ENCODE results near the gene MYO7B.

Gene MYO7B

DNA sequence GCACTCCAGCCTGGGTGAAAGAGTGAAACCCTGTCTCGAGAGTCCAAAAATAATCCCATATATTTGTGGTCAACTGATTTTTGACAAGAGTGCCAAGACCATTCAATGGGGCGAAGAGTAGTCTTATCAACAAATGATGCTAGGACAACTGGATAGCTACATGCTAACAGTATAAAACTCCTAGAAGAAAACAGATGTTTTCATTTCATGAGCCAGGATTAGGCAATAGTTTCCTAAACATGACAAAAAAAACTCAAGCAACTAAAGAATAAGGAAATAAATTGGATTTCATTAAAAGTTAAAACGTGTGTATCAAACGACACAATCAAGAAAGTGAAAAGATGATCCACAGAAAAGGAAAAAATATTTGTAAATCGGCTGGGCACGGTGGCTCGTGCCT is 133.6 kb downstream of the MYO7B start:
- no peak for DNase-seq

DNA sequence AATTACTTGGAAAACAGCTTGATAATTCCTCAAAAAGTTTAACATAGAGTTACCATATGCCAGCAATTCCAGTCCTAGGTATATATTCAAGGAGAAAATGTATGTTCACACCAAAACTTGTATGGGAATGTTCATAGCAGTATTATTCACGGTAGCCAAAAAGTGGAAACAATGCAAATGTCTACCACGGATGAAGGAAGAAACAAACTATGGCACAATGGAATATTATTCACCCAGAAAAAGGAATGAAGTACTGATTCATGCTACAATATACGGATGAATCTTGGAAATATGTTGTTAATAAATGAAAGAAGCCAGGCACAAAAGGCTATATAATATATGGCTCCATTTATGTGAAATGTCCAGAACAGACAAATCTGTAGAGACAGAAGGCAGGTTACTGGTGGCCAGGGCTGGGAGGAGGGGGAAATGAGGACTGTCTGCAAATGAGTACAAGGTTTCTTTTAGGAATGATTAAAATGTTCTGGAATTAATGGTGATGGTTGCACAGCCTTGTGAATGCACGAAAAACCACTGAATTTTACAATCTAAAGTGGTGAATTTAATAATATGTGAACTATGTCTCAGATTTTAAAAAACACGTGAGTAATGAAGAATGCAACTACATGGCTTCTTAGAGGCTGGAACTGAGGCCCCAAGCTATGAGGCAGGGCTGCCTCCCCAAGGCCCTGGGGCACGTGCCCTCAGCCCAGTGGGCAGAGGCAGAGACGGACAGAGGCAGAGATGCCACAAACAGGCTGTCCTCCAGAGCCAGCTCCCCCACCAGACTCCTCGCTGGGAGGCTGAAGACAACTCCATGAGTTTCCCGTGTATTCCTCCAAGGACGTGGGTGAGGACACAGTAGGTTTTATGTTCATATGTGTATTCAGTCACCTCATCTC is 134.8 kb downstream of the MYO7B start:
- no peak for DNase-seq

DNA sequence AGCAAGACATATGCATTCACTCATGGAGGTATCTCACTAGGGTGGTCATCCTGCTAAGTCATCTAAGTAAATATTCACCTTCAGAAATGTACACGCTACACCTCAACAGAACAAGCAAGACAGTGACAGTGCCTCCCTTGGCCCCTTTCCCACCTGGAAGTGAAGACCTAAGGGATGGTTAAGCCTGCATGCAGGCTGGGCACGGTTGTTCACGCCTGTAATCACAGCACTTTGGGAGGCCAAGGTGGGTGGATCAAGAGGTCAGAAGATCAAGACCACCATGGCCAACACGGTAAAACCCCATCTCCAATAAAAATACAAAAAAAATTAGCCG is 135.4 kb downstream of the MYO7B start:
- peak; percentile 31 for DNase-seq

DNA sequence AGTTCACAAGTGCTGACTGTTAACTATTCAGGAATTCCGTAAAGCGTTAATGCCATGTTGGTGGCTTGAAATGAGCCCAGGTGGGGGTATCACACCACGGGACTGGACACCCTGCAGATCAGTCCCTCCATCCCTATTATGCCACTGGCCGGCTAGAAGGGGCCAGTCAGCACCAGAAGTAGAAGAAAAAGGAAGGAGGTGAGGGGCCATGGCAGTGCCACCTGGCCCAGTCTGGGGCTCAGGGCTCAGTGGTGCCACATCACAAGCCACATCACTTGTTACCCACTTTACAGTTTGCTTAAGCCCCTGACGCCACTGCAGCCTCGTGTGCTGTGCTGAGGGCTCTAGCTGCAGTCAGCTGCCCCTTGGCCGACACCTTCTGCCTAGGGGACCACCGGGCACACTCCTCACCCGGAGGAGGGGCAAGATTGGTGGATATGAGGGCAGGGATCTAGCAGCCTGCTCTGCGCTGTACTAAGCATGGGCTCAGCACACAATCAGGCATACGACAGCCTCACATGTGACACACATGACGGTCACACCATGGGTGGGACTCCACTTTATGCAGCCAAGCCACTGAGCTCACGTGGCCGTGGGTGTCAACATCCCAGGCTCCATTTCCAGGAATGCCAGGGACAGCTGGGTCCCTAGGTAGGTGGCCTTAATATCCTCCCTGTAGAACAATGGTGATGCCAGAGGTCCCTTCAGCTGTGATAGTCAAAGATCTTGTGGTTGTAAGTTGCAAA is 136.2 kb downstream of the MYO7B start:
- DNase-seq, result no peak

DNA sequence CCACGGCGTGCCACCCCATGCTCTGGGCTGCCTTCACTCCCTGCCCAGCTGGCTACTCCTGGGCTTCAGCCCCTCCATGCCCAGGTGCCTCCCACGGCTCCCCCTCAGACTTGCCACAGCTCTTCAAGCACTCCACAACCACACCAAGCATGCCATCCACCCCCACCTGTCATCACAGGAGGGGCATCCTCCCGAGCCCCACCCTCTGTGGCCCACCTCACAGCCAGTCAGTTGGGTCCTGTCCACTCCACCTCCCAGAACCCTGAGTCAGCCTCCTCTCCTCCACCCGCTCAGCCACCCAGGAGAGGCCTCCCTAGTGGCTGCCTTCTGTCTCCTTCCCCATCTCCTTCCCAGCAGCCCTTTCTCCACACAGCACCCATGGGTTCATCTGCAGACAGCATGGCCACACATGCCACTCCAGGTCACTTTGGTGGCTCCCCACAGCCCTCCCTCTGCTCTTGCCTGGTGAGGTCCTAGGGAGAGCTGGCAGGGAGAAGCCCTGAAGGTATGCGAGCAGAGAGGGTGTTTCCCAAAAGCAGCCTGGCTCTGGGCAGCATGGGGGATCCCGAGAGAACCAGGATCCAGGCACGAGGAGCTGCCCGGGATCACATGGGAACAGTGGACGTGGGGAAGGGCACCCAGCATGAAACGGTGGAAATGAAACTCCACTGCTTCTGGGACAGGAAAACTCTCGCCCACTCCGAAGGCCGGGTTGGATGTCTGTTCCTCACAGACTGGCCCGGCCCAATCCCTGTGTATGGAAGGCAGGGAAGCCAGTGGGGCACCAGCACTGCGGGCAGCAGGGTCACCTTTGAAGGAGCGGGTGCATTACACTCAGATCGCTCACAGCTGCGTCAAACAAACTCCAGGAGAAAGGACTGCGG is 137.1 kb downstream of the MYO7B start:
- DNase-seq, result no peak

DNA sequence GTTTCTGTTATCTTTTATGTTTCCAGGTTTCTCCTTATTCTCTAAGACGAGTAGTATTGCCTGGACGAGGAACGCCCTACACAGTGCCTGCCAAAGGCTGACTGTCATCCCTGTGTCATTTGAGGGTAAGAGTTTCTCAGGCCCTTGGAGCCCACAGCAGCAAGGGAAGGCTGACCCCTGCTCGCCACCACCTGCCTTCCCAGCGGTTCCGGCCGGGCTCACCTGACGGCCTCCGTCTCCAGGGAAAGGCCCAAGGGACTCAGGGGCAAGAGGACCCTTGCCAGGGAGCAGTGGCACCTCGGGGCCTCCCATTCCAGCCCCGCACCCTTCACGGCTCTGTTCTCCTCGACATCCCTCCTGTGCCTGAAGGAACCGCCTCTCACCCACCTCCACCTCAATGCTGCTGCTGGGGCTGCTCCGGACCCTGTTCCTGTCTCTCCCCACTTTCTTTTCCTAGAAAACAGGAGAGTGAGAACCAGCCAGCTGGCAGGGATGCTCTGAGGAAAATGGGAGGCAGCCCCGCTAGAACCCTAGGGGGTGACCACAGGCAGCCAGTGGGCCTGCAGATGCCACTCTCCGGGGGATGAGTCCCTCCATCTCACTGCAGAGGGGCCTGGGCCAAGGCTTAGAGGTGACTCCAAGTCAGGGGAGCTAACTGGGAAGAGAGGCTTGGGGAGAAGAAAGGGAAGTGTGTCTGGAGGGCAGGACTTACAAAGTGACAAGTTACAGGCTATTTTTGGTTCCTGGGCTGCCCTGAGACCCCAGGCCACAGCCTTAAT is 138.0 kb downstream of the MYO7B start:
- DNase-seq, result no peak

DNA sequence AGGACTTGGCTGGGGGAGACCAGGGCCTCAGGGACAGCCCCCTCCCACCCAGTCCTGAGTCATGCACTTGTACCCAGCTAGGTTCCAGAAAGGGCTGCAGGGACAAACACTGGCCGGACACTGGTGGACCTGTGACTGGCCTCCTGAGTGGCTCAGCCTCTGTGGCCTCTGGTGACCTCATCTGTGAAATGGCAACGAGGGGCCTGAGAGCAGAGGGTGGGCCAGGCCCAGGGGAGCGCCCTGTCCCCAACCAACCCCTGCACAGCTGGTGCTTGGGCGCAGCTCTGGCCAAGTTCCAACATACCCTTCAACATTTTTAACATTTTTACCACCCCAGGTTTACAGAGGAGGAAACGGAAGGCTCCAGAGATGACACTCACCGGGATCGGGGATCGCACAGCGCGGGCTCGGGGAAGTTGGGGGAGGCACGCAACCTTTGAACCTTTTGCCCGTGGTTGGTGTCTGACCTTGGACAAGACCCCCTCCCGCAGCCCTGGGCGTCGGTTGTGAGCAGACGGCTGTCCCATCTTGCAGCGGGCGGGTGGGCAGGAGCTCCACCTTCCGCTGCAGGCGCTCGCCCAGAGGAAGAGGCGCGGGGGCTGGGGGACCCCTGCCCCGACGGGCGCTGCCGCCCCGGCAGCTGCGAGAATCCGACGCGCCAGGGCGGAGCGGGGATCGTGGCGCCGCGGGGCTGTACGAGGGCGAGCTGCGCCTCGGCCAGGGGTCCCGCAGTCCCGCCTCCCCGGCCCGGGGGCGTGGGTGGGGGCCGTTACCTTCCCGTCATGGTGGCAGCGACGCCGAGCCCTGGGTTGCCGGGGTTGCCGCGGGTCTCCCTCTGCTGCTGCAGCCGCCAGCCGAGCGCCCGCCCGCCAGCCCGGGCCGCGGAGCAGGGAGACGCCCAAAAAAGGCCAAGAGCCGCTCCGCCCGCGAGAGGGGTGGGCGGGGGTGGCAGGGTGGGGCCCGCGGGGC is 139.0 kb downstream of the MYO7B start:
- peak; percentile 47 for DNase-seq

DNA sequence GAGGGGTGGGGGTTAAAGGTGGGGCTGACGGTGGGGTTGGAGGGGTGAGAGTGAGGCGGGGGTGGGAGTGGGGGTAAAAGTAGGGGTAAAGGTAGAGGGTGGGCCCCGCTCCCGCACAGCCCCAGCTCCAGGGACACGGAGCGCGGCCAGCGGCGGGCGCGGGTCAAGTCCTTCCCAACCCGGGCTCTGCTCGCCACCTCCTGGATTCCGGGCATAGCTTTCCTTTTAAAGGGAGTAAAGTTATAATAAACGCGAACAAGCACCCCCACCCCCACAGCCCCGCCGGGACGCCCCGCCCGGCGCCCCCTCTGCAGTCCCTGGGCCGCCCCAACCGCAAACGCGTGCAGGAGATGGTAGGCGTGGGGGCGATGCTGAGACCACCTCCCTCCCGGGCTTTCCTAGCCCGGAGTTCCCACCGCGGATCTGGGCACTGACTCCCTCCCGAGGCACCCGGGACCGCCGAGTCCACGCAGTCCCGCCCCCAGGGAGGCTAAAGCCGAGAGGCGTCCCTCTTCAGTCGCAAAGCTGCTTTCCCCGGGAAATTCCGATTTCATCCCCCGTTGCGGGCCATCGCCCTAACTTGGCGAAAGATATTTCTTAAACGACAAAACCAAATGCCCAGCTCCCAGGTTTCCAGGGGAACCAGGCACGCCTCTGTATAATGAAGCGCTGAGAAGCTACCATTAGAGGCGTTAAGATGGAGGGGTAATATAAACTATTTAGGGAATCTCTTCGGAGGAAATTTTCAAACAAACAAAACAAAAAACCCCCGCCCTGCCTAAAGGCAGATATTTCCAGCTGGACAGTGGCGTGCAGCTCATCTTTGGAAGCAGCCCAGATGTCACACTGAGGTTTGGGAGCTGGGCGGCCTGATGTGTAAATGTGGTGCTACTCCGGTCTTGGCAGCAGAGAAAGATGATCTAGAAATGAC is 140.1 kb downstream of the MYO7B start, which contains the start of gene LIMS2:
Gene LIMS2, minus strand, starts transcription at position 200 of the 931 bp plus-strand sequence. CDS start 506 bp downstream, outside the sequence.
- DNase-seq, result peak; percentile 59

DNA sequence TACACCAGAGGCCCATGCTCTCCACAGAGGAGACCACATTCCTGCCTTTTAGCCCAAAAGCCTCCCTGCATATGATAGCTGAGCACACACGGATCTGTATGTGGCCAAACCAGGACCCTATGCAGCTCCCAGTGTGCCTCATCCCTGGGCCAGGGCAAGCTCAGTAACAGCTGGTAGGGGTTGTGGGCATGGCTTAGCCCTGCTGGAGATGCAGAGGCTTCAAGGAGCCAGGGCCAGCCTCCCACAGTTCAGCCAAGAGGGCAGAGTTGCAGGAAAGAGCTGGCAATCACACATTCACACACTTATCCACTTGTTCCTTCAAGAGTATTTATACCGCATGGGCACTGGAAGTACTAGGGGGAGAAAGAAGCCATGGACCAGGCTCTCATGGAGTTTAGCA is 141.4 kb downstream of the MYO7B start:
- no peak for DNase-seq

DNA sequence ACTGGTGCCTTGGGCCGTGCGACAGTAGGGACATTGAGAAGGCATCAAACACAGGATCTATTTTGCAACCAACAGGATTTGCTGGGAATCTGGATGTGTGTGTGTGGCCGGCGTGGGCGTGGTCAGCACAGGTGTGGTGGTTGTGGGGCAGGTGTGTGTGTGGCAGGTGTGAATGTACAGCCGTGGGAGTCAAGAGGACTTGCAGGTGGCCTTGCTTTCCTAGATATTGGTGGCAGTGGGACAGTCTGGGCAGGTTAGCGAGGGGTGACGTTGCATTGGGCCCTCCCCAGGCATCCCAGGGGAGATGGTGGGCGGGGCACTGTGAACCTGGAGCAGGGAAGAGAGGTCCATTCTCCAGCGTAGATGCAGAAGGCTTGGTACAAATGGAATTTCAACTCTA is 143.0 kb downstream of the MYO7B start:
- peak; percentile 74 for DNase-seq

DNA sequence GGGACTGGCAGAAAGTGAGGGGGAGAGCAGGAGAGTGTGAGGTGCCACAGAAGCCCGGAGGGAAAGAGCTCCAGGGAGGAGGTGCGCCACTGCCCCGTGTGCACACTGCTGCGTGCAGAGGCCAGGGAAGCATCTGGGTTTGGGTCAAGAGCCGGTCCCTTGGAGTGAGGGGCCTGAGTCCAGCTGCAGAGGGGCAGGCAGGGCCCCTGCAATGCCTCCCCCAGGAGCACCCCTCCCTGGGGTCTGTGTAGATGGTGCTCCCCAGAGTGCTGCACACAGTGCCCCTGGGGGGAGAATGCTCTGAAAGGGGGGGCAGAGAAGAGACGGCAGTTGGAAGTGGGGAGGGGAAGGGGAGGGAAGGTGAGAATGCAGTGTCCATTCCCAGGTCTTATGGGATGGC is 143.5 kb downstream of the MYO7B start:
- no peak for DNase-seq

DNA sequence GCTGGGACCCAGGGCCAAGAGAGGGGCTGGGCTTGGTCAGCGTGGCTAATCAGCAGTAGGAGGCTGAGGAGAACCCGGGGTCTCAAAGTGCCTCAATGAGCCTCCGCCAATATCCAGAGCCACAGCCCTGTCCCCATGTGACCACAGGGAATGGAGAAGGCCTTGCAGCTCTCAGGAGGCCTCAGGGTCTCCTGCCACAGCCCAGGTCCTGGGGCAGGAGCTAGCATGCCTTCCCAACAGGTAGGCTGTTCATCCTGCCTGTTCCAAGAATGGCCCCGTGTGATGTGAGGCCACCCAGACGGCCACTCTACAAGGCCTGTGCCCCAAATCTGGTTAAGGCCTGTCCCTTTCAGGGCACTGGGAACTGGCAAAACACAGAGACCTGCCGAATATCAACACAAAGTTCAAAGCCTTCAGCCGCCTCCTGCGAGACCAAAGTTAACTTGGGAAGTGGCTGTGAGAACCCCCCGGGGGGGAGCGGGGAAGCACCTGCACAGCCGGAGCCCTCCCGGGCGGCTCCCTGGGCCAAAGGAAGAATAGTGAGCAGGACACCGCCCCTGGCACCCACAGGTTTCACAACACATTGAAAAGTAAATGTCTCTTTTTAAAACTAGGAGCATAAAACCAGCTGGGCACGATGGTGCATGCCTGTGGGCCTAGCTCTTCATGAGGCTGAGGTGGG is 144.3 kb downstream of the MYO7B start:
- no peak for DNase-seq

DNA sequence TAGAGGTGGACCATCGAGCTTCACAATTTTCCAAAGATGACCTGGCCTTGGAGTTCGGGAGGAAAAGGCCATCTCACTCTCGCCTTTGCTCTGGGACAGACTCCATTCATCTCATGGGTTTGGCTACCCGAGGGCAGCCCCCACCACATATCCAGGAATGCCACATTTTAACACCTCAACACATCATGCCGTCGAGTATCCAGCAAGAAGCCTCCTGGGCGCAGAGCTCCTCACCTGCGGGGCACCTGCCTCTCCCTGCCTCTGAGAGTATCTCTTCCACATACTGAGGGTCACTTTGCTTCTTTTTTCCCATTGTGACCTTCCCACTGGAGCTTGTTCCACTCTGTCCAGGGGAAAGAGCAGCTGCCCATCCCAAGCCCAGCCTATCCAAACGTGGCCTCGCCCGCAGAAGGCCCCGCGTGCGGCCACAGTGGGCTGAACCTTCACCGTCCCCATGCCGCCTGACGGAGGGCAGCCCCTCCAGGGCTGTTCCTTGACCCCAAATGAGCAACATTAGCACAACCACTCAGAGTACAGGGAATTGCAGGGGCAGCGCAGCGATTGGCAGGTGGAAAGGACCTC is 145.3 kb downstream of the MYO7B start:
- no peak for DNase-seq

DNA sequence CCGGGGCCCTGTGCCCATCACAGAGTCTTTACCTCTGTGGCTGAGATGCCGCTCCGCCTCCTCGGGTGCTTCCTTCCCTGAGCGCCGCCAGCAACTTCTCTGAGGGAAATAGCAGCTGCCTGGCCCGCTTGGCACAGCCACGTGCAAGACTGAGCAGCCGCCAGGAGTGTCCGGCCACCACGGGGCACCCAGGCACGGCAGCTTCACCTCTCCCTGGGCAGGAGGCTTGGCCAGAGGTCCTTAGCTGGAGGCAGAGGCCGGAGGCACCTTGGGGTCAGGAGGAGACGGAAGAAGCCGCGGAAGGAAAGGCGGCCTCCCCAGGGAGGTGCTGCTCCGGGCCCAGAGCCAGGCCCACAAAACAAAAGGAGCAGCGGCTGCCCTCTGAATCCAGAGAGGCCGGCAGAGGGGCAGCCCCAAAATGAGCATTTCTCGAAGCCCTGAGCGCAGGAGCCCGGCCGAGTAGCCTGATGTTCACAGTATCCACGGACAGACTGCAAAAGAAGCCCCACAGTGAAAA is 145.9 kb downstream of the MYO7B start:
- no peak for DNase-seq

DNA sequence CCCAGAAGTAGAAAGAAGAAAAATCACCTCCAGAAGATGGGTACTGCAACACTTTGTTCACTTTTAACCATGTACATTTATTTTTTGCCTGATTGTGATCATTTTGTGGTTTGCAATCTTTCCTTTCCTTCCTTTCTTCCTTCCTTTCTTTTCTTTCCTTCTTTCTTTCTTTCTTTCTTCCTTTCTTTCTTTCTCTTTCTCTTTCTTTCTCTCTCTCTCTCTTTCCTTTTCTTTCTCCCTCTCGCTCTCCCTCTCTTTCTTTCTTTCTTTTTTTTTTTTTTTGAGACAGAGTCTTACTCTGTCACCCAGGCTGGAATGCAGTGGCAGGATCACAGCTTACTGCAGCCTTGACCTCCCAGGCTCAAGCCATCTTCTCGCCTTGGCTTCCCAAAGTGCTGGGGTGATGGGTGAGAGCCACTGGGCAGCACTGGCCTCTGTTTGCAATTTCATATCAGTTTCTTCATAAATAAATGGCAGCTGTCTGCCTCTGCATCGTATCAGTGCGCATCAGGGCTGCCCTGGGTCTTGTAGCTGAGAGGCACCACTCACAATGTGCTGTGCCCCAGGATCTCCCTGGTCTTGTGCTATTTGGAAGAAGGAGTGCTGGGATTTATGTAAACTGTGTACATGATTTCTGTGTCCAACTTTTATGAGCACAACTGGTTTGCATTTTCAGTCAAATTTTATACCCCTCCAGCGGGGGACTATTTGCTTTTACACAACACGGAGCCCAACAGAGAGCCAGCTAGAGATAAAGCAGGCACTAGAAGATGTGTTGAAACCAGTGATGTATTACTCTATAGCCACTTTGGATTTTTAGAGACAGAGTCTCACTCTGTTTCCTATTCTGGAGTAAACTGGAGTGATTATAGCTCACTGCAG is 146.7 kb downstream of the MYO7B start:
- DNase-seq, result no peak

DNA sequence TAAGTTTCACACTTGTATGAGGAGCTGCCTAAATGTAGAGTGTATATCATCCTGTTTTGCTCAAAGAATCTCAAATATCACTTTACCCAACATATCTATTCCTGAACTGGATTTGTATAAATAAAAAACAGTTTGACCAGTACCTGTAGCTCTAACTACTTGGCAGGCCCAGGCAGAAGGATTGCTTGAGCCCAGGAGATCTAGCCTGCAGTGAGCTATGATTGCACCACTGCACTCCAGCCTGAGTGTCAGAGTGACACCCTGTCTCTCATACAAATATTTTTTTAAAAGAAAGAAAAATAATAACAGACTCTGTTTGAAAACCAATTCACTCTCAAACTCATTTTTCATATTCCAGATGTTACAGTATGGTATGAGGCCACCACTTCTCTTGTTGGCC is 147.6 kb downstream of the MYO7B start:
- DNase-seq, result no peak

DNA sequence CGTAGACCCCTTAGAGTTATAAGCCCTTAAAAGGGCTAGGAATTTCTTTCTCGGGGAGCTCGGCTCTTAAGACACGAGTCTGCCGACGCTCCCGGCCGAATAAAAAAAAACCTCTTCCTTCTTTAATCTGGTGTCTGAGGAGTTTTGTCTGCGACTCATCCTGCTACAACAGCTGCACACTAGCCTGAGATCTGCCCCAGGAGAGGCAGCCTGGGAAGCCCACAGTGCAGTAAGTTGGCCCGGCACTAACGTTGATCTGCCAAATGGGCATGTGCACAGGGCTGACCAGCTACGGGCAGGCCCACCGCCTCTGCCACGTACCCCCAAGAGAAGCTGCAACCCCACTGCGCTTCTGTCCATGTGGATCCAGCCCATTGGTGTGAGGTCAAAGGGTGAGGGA is 148.3 kb downstream of the MYO7B start:
- DNase-seq, result no peak

Data from DMS53 (cell line).